Uterus (tissue), 4 donors: ENCODE measurements around the gene SALL3. TPM values are rescaled to one million over a fixed set of nuclear protein-coding genes. Genes with fewer than 3 reads are reported as not detected.

Experiments
- DNase-seq, 2 donors: peaks; one replicate each; pipeline ENCODE4 v3.0.0-alpha.2; 2019 to 2020
- H3K27ac ChIP-seq, 2 donors: fragments of 200-600 bp; sonication (generic); 1 replicate in 1 of 2; 2 replicates in 1 of 2; pipeline ENCODE4 v1.5.1; 2016 to 2018
- H3K27me3 ChIP-seq, 2 donors: fragments of 200-600 bp; sonication (generic); one replicate each; pipeline ENCODE4 v1.5.1; 2018 to 2019; ENCODE audit warnings: control low read depth in 1 of 2
- H3K36me3 ChIP-seq, 2 donors: fragments of 200-600 bp; sonication (generic); one replicate each; pipeline ENCODE4 v1.5.1; 2019; ENCODE audit warnings: control low read depth in 1 of 2
- H3K4me1 ChIP-seq, 2 donors: fragments of 200-600 bp; sonication (generic); one replicate each; pipeline ENCODE4 v1.5.1; 2018 to 2019; ENCODE audit warnings: control low read depth in 1 of 2
- H3K4me3 ChIP-seq, 2 donors: fragments of 200-600 bp; sonication (generic); 1 replicate in 1 of 2; 2 replicates in 1 of 2; pipeline ENCODE4 v1.5.1; 2018 to 2019; ENCODE audit warnings: mild to moderate bottlenecking in 1 of 2
- H3K9me3 ChIP-seq, 2 donors: fragments of 200-600 bp; sonication (generic); one replicate each; pipeline ENCODE4 v1.5.1; 2019; ENCODE audit warnings: control low read depth in 1 of 2
- POLR2A ChIP-seq, 2 donors: fragments of 450-650 bp; IDR thresholded peaks; one replicate each; pipeline ENCODE4 v1.6.1; 2016; ENCODE audit warnings: antibody characterized with exemption in 2 of 2, mild to moderate bottlenecking in 1 of 2, moderate library complexity in 1 of 2
- intact Hi-C: fragments of 100-400 bp; cut with DNase I; formaldehyde crosslinking; loops from one replicate; pipeline ENCODE4 v1.15.1; 2023; ENCODE audit warnings: low total_unique reads
- total RNA-seq, 4 donors: library from RNA; depleted of rRNA in 3 of 4; stranded (reverse); fragments of >200 nt in 3 of 4; gene quantifications; one replicate each; pipeline versions ENCODE4 v1.1.0 to v1.2.4, GENCODE V29; 2014 to 2023
- TF ChIP-seq, protein P1 (sequence below), 4 experiments: fragments of 200-600 bp in 2 of 4; fragments of 450-650 bp in 2 of 4; sonication (generic) in 2 of 4; IDR thresholded peaks; one replicate each; pipeline ENCODE4 v1.5.1; 2016 to 2019; ENCODE audit warnings: antibody characterized with exemption in 4 of 4, mild to moderate bottlenecking in 2 of 4, moderate library complexity in 1 of 4
- donor health status: DM: yes; HTN: yes; CAD: no.

The SALL3 gene
- total RNA-seq, 4 donors from 2014 or later, result 0.28 TPM; not detected in 3

- no peaks in the 10 kb centered on the region for H3K4me1 ChIP-seq
- TF ChIP-seq, protein P1, sequence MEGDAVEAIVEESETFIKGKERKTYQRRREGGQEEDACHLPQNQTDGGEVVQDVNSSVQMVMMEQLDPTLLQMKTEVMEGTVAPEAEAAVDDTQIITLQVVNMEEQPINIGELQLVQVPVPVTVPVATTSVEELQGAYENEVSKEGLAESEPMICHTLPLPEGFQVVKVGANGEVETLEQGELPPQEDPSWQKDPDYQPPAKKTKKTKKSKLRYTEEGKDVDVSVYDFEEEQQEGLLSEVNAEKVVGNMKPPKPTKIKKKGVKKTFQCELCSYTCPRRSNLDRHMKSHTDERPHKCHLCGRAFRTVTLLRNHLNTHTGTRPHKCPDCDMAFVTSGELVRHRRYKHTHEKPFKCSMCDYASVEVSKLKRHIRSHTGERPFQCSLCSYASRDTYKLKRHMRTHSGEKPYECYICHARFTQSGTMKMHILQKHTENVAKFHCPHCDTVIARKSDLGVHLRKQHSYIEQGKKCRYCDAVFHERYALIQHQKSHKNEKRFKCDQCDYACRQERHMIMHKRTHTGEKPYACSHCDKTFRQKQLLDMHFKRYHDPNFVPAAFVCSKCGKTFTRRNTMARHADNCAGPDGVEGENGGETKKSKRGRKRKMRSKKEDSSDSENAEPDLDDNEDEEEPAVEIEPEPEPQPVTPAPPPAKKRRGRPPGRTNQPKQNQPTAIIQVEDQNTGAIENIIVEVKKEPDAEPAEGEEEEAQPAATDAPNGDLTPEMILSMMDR (IDR thresholded peaks at IDR 0.05), result no peak
- no peak for TF ChIP-seq POLR2A (IDR thresholded peaks at IDR 0.05)
- no peaks in the 10 kb centered on the region for H3K27me3 ChIP-seq
- DNase-seq, result no peak
- H3K4me3 ChIP-seq, result no peak overlapping the region
- no peak overlapping the region for H3K27ac ChIP-seq
- no peaks in the 10 kb centered on the region for H3K9me3 ChIP-seq
- H3K36me3 ChIP-seq, result no peaks in the 10 kb centered on the region
- intact Hi-C loops, result no loop called here
Observed at GRCh38 chr18:78996741-78997490, 17.3 kb downstream of the SALL3 start.

GRCh38 chr18:78998371-78999071 is 18.9 kb downstream of the SALL3 start:
- intact Hi-C loops, result no loop called here
- Histone ChIP-seq H3K4me3 (no peak overlapping the region), H3K27me3 (no peaks in the 10 kb centered on the region), H3K9me3 (no peaks in the 10 kb centered on the region), H3K4me1 (no peaks in the 10 kb centered on the region), H3K27ac (no peak overlapping the region), H3K36me3 (no peaks in the 10 kb centered on the region)
- TF ChIP-seq, protein P1 (IDR thresholded peaks at IDR 0.05), result no peak
- no peak for TF ChIP-seq POLR2A (IDR thresholded peaks at IDR 0.05)
- no peak for DNase-seq

GRCh38 chr18:78999939-79000338 is 20.3 kb downstream of the SALL3 start:
- Histone ChIP-seq H3K4me3 (no peak overlapping the region), H3K36me3 (no peaks in the 10 kb centered on the region), H3K27me3 (no peaks in the 10 kb centered on the region), H3K9me3 (no peaks in the 10 kb centered on the region), H3K4me1 (no peaks in the 10 kb centered on the region), H3K27ac (no peak overlapping the region)
- intact Hi-C loops, result no loop called here
- TF ChIP-seq POLR2A (IDR thresholded peaks at IDR 0.05), result no peak
- TF ChIP-seq, protein P1 (IDR thresholded peaks at IDR 0.05), result no peak
- DNase-seq, result no peak

DNA sequence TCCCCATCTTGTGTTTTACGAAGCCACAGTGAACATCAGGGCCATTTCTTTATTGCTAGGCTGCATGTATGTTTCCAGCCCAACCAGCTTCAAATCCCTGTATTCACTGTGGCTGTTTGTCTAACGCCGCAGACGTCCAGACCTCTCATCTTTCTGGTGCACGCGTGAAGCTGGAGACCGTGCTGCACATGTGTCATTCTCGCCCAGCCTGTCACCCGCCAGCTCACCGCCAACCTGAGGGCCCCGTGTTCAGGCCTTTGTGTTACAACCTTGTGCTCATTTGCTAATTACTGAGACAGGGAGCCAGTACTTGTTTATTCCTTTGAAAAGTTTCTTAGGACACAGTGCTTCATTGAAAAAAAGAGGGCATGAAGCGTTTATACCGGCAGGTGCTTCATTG is 21.4 kb downstream of the SALL3 start:
- no peak for TF ChIP-seq POLR2A (IDR thresholded peaks at IDR 0.05)
- TF ChIP-seq, protein P1 (IDR thresholded peaks at IDR 0.05), result no peak
- no peak for DNase-seq
- Histone ChIP-seq H3K36me3 (no peaks in the 10 kb centered on the region), H3K9me3 (no peaks in the 10 kb centered on the region), H3K27ac (no peak overlapping the region), H3K27me3 (no peaks in the 10 kb centered on the region), H3K4me3 (no peak overlapping the region), H3K4me1 (no peaks in the 10 kb centered on the region)
- intact Hi-C loops, result no loop called here

- Histone ChIP-seq H3K27ac (no peak overlapping the region), H3K4me3 (no peak overlapping the region), H3K4me1 (no peaks in the 10 kb centered on the region), H3K36me3 (no peaks in the 10 kb centered on the region), H3K9me3 (no peaks in the 10 kb centered on the region), H3K27me3 (no peaks in the 10 kb centered on the region)
- TF ChIP-seq, protein P1 (IDR thresholded peaks at IDR 0.05), result no peak
- no peak for TF ChIP-seq POLR2A (IDR thresholded peaks at IDR 0.05)
- intact Hi-C loops, result no loop called here
- DNase-seq, result no peak
Observed at GRCh38 chr18:79005653-79006052, 26.0 kb downstream of the SALL3 start.
